Tibial nerve (tissue), 4 donors: ENCODE results near the gene KIF2C. TPM values are rescaled to one million over a fixed set of nuclear protein-coding genes. Genes with fewer than 3 reads are reported as not detected.
A peak's percentile ranks its signal among the peaks of the same experiment; 100 is the strongest.

ENCODE experiments used
- DNase-seq, 2 donors: peaks; one replicate each; pipeline ENCODE4 v3.0.0-alpha.2; 2019; ENCODE audit warnings: low spot score in 2 of 2
- H3K27ac ChIP-seq, 4 donors: fragments of 200-600 bp; sonication (generic) in 3 of 4; one replicate each; pipeline ENCODE4 v1.5.1; 2017 to 2019; ENCODE audit warnings: mild to moderate bottlenecking in 1 of 4
- H3K27me3 ChIP-seq, 2 donors: fragments of 200-600 bp; sonication (generic) in 1 of 2; one replicate each; pipeline versions ENCODE4 v1.5.1 to v1.6.0; 2017 to 2019
- H3K36me3 ChIP-seq, 3 donors: fragments of 200-600 bp; sonication (generic); one replicate each; pipeline ENCODE4 v1.5.1; 2018 to 2019
- H3K4me1 ChIP-seq, 4 donors: fragments of 200-600 bp; sonication (generic) in 3 of 4; one replicate each; pipeline ENCODE4 v1.5.1; 2017 to 2019
- H3K4me3 ChIP-seq, 4 donors: fragments of 200-600 bp; sonication (generic) in 3 of 4; one replicate each; pipeline ENCODE4 v1.5.1; 2017 to 2019; ENCODE audit warnings: mild to moderate bottlenecking in 1 of 4, moderate library complexity in 1 of 4
- H3K9me3 ChIP-seq, 4 donors: fragments of 200-600 bp; sonication (generic) in 3 of 4; one replicate each; pipeline ENCODE4 v1.5.1; 2017 to 2019
- EP300 ChIP-seq, 2 donors: sonication (generic); formaldehyde crosslinking; IDR thresholded peaks; one replicate each; pipeline ENCODE4 v1.6.1; 2017; ENCODE audit warnings: antibody characterized with exemption in 2 of 2, mild to moderate bottlenecking in 1 of 2
- POLR2A ChIP-seq, 2 donors: fragments of 450-650 bp; IDR thresholded peaks; one replicate each; pipeline ENCODE4 v1.6.1; 2017; ENCODE audit warnings: antibody characterized with exemption in 2 of 2, mild to moderate bottlenecking in 2 of 2, moderate library complexity in 2 of 2
- WGBS, 2 donors: methylation state at CpG; one replicate each; pipeline ENCODE4 v1.1.5; 2018; 5-methylcytosine and 5-hydroxymethylcytosine counted together
- total RNA-seq, 4 donors: library from RNA; depleted of rRNA; stranded (reverse); fragments of >200 nt; gene quantifications; one replicate each; pipeline ENCODE4 v1.1.0, GENCODE V29; 2016
- TF ChIP-seq, protein P1 (sequence below), 5 experiments: fragments of 200-600 bp in 3 of 5; fragments of 450-650 bp in 2 of 5; sonication (generic) in 3 of 5; IDR thresholded peaks; one replicate each; pipeline ENCODE4 v1.5.1; 2016 to 2019; ENCODE audit warnings: antibody characterized with exemption in 5 of 5, mild to moderate bottlenecking in 3 of 5, moderate library complexity in 2 of 5

The KIF2C gene
- total RNA-seq, 4 donors from 2014 or later = 0.63 to 3.3 (median 2.7) TPM; not detected in 1

DNA sequence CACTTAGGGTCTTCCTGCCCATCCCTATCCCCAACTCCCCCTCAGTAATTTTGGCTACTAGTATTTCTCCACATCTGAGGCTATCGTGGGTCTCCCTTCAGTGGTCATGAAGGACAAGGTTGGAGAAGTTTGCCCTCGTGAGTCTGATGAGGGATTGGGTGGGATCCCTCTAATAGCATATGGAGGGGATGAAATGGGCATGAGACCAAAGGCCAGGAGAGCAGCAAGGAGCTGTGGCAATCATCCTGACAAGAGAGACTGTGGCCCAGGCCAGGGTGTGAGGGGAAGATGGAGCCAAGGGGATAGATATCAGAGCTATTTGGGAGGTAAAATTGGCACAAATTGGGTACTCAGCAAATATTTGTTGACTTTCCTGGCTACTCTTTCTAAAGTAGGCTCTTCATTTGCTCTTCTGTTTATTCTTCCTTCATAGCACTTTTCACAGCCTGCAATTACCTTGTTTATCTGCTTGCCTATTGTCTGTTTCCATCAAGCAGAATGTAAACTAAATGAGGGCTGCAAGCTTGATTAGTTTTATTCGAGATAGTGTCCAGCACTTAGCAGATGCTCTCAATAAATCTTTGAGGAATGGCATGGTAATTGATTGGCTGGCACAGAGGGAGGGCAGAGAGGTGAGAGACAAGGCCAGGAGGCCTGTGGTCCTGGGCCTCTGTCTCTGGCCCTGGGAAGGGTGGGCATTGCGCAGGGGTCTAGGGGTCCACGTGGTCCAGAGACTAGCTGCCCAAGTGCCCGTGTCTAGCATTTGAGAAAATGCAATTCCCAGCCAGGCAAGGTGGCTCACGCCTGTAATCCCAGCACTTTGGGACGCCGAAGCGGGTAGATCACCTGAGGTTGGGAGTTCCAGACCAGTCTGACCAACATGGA is 59.1 kb downstream of the KIF2C start:
- DNase-seq = peak in 1 of 2 donors; percentile 11
- peaks cover 0 to 45% (median 24%) of the 10 kb centered on the region in 4 donors for H3K4me1 ChIP-seq
- 89% methylated on average over 10 of the region's 10 CpGs for WGBS, 2 donors
- TF ChIP-seq, protein P1, sequence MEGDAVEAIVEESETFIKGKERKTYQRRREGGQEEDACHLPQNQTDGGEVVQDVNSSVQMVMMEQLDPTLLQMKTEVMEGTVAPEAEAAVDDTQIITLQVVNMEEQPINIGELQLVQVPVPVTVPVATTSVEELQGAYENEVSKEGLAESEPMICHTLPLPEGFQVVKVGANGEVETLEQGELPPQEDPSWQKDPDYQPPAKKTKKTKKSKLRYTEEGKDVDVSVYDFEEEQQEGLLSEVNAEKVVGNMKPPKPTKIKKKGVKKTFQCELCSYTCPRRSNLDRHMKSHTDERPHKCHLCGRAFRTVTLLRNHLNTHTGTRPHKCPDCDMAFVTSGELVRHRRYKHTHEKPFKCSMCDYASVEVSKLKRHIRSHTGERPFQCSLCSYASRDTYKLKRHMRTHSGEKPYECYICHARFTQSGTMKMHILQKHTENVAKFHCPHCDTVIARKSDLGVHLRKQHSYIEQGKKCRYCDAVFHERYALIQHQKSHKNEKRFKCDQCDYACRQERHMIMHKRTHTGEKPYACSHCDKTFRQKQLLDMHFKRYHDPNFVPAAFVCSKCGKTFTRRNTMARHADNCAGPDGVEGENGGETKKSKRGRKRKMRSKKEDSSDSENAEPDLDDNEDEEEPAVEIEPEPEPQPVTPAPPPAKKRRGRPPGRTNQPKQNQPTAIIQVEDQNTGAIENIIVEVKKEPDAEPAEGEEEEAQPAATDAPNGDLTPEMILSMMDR (IDR thresholded peaks at IDR 0.05) = no peak
- no peaks in the 10 kb centered on the region for H3K9me3 ChIP-seq
- H3K4me3 ChIP-seq = no peak overlapping the region
- H3K36me3 ChIP-seq = peaks cover 0 to 16% (median 0%) of the 10 kb centered on the region in 3 donors
- H3K27ac ChIP-seq = peak overlapping the region; percentile 10 to 100 (median 98)
- H3K27me3 ChIP-seq = no peaks in the 10 kb centered on the region

DNA sequence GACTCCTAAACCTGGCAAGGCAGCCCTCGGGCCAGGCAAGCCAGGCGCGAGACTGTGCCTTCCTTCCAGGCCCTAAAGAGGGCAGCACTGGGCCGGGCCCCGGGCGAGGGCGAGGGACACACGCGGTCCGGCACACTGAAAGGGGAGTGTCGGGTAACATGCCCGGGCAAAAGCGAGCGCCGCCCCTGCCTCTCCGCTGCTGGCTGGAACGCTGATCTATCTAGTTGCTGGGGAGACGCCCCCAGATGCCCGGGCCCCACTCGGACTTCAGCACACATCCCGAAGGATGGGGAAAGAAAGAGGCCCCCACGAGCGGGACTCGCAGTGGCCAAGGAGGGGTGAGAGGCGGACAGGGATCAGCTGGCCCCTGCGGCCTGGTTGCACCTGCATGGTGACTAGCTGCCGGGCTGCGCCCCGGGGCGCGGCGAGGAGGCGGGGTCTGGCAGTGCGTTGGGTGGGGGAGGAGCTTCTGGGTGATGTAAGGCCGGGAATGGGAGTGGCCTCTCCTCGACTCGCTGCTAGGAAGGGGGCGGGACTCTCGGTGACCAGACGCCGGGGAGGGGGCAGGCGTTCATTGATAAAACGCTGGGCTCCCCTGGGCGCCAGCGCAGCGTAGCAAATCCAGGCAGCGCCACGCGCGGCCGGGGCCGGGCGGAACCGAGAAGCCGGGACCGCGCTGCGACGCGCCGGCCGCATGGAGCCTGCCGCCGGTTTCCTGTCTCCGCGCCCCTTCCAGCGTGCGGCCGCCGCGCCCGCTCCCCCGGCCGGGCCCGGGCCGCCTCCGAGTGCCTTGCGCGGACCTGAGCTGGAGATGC is 60.3 kb downstream of the KIF2C start, which contains the start of gene PLK3:
PLK3 (plus strand) TSS at position 608 of the 815 bp plus-strand sequence; CDS start at position 695, 87 bp downstream.
- Histone ChIP-seq H3K27ac (peak within 1 kb of the TSS; percentile 83 to 100 (median 98)), H3K4me3 (peak within 1 kb of the TSS; percentile 68 to 97 (median 80)), H3K4me1 (peaks cover 0 to 48% (median 24%) of the 10 kb centered on the region in 4 donors), H3K27me3 (no peaks in the 10 kb centered on the region), H3K9me3 (no peaks in the 10 kb centered on the region), H3K36me3 (peaks cover 0 to 28% (median 6%) of the 10 kb centered on the region in 3 donors)
- peak; percentile 89 to 98 for TF ChIP-seq POLR2A (IDR thresholded peaks at IDR 0.05)
- TF ChIP-seq, protein P1 (IDR thresholded peaks at IDR 0.05) = peak; percentile 94 to 96 (median 96)
- TF ChIP-seq EP300 (IDR thresholded peaks at IDR 0.05) = peak; percentile 91 to 95
- DNase-seq = peak; percentile 97 to 98
- 0% methylated on average over 43 to 75 of the region's 79 CpGs for WGBS, 2 donors

DNA sequence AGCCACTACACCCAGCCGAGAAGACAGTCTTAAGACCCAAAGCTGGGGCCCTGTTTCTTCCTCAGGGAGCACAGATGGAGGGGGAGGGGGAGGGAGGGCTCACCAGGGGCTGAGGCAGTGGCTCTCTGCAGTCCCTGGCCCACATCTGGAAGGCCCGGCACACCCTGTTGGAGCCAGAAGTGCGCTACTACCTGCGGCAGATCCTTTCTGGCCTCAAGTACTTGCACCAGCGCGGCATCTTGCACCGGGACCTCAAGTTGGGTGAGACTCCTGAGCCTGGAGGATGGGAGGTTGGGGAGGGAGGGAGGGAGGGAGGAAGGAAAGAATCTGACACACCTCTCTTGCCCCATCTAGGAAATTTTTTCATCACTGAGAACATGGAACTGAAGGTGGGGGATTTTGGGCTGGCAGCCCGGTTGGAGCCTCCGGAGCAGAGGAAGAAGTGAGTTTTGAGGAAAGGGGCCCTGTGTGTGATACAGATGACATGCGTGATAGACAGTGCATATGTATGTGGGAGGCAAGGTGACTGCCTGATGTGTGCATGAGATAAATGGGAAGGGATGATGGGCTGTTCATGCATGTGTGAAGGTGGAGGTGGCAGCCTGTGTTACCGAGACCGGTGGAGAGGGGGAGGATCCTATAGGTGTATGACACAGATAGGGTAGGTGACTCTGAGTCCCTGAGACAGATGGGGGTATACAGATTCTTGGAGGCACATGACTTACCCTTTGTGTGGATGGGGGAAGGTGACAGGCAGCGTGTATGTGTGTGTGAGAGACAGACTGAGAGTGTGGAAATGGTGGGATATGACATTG is 62.1 kb downstream of the KIF2C start:
- H3K9me3 ChIP-seq = no peaks in the 10 kb centered on the region
- H3K4me3 ChIP-seq = peak overlapping the region in 3 of 4 donors; percentile 68 to 97 (median 88)
- H3K4me1 ChIP-seq = peaks cover 0 to 64% (median 35%) of the 10 kb centered on the region in 4 donors
- no peaks in the 10 kb centered on the region for H3K27me3 ChIP-seq
- H3K27ac ChIP-seq = peak overlapping the region; percentile 19 to 100 (median 98)
- peaks cover 0 to 45% (median 6%) of the 10 kb centered on the region in 3 donors for H3K36me3 ChIP-seq
- no peak for TF ChIP-seq POLR2A (IDR thresholded peaks at IDR 0.05)
- TF ChIP-seq, protein P1 (IDR thresholded peaks at IDR 0.05) = no peak
- no peak for TF ChIP-seq EP300 (IDR thresholded peaks at IDR 0.05)
- WGBS, 2 donors = 48 to 58% methylated on average over 13 of the region's 13 CpGs
- DNase-seq = no peak

DNA sequence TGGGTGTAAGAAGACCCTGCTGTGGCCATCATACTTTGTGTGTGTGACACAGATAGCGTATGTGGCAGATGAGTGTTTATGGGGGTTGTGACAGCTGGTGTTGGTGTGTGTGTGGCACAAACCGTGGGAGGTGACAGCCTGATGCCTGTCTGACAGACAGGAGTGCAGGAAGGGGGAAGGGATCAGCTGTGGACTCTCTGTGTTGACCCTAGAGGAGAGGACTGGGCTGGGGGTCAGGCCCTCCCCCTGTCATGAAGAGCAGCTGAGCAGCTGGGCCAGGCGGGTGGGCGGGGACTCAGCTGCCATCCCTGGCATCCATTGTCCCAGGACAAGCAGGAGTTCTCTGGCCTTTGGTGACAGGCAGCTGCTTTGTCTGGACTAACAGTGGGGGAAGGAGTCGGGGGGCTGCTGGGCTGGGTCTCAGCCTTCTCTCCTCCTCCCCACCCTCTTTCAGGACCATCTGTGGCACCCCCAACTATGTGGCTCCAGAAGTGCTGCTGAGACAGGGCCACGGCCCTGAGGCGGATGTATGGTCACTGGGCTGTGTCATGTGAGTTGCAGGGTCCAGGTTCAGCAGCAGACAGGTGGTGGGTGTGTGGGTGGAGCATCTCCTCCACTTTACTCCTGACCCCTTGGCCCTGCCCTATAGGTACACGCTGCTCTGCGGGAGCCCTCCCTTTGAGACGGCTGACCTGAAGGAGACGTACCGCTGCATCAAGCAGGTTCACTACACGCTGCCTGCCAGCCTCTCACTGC is 62.8 kb downstream of the KIF2C start:
- TF ChIP-seq EP300 (IDR thresholded peaks at IDR 0.05) (no peak), POLR2A (IDR thresholded peaks at IDR 0.05) (no peak)
- TF ChIP-seq, protein P1 (IDR thresholded peaks at IDR 0.05) = no peak
- H3K27ac ChIP-seq = peak overlapping the region; percentile 19 to 100 (median 98)
- peaks cover 0 to 45% (median 6%) of the 10 kb centered on the region in 3 donors for H3K36me3 ChIP-seq
- H3K4me3 ChIP-seq = peak overlapping the region in 2 of 4 donors; percentile 68 to 97
- no peaks in the 10 kb centered on the region for H3K27me3 ChIP-seq
- no peak for DNase-seq
- H3K4me1 ChIP-seq = peaks cover 0 to 72% (median 41%) of the 10 kb centered on the region in 4 donors
- no peaks in the 10 kb centered on the region for H3K9me3 ChIP-seq
- 62 to 63% methylated on average over 10 to 13 of the region's 13 CpGs for WGBS, 2 donors
